Endodermal cell (in vitro differentiated cells): Measurements from ENCODE around the gene ARRDC5. TPM values are rescaled to one million over a fixed set of nuclear protein-coding genes. Genes with fewer than 3 reads are reported as not detected.
A peak's percentile ranks its signal among the peaks of the same experiment; 100 is the strongest.

Experiments used
- DNase-seq: peaks from one replicate; pipeline ENCODE4 v3.0.0-alpha.2; 2017
- H3K27ac ChIP-seq: 2 replicates; pipeline ENCODE4 v1.5.1; 2013; ENCODE audit warnings: mild to moderate bottlenecking, low read depth, low read length, moderate library complexity
- H3K27me3 ChIP-seq: 2 replicates; pipeline ENCODE4 v1.6.1; 2013; ENCODE audit warnings: mild to moderate bottlenecking, low read length, moderate library complexity; ENCODE audit not compliant: insufficient read depth, control insufficient read depth, poor library complexity, severe bottlenecking
- H3K36me3 ChIP-seq: 2 replicates; pipeline ENCODE4 v1.7.0; 2013; ENCODE audit warnings: mild to moderate bottlenecking, low read length, moderate library complexity; ENCODE audit not compliant: control insufficient read depth, insufficient read depth
- H3K4me1 ChIP-seq: one replicate; pipeline ENCODE4 v1.7.0; 2013; ENCODE audit warnings: low read length; ENCODE audit not compliant: control insufficient read depth, insufficient read depth
- H3K4me3 ChIP-seq: 2 replicates; pipeline ENCODE4 v1.5.1; 2013; ENCODE audit warnings: mild to moderate bottlenecking, low read length, moderate library complexity
- H3K9ac ChIP-seq: 2 replicates; pipeline ENCODE4 v1.6.1; 2013; ENCODE audit warnings: mild to moderate bottlenecking, low read length, moderate library complexity; ENCODE audit not compliant: poor library complexity, severe bottlenecking; ENCODE audit errors: extremely low read depth
- H3K9me3 ChIP-seq: 2 replicates; pipeline ENCODE4 v1.6.1; 2013; ENCODE audit warnings: mild to moderate bottlenecking, low read length, moderate library complexity; ENCODE audit not compliant: control insufficient read depth
- H3K27ac Mint-ChIP-seq: 2 replicates; pipeline ENCODE4 v1.8.0; 2020; ENCODE audit warnings: mixed read lengths
- H3K27me3 Mint-ChIP-seq: 2 replicates; pipeline ENCODE4 v1.8.0; 2021; ENCODE audit warnings: mild to moderate bottlenecking, mixed read lengths; ENCODE audit not compliant: insufficient read depth
- H3K36me3 Mint-ChIP-seq: 2 replicates; pipeline ENCODE4 v1.8.0; 2020; ENCODE audit warnings: low read depth, mixed read lengths
- H3K4me1 Mint-ChIP-seq: 2 replicates; pipeline ENCODE4 v1.8.0; 2020; ENCODE audit warnings: mixed read lengths
- H3K4me3 Mint-ChIP-seq: 2 replicates; pipeline ENCODE4 v1.8.0; 2020; ENCODE audit warnings: mild to moderate bottlenecking, moderate library complexity, mixed read lengths
- H3K9me3 Mint-ChIP-seq: 2 replicates; pipeline ENCODE4 v1.8.0; 2020; ENCODE audit warnings: mild to moderate bottlenecking, mixed read lengths
- CTCF ChIP-seq: fragments of 200-600 bp; sonication (generic); conservative IDR thresholded peaks from 2 replicates; pipeline ENCODE4 v1.5.0; 2021; ENCODE audit warnings: antibody characterized with exemption, mild to moderate bottlenecking
- WGBS, 2 experiments: methylation state at CpG; one replicate each; pipeline versions ENCODE4 v1.1.5 to v1.1.7; 2013; ENCODE audit warnings: missing lambda C conversion rate in 2 of 2, mixed read lengths in 1 of 2; ENCODE audit not compliant: insufficient coverage in 1 of 2, insufficient read length in 1 of 2; 5-methylcytosine and 5-hydroxymethylcytosine counted together
- total RNA-seq, 2 donors: library from RNA; stranded (reverse); fragmentation: NEBNext Ultra II Directional in 1 of 2; extraction: Animal tissue kit (Norgen Biotek cat#: 25700) in 1 of 2; gene quantifications; 2 replicates in 1 of 2; 3 replicates in 1 of 2; pipeline ENCODE4 v1.2.1, GENCODE V29; 2021

The ARRDC5 gene
- total RNA-seq, 2 donors from 2014 or later = not detected

- Mint-ChIP-seq H3K27ac (no peak overlapping the region), H3K9me3 (no peaks in the 10 kb centered on the region), H3K36me3 (peaks cover 6% of the 10 kb centered on the region), H3K27me3 (no peaks in the 10 kb centered on the region), H3K4me3 (peak overlapping the region; percentile 78), H3K4me1 (peaks cover 5% of the 10 kb centered on the region)
- Histone ChIP-seq H3K4me3 (no peak overlapping the region), H3K27me3 (no peaks in the 10 kb centered on the region), H3K36me3 (peaks cover 8% of the 10 kb centered on the region), H3K27ac (no peak overlapping the region), H3K9ac (no peak overlapping the region), H3K9me3 (no peaks in the 10 kb centered on the region), H3K4me1 (no peaks in the 10 kb centered on the region)
- no peak for TF ChIP-seq CTCF
- 94 to 99% methylated on average over 8 to 10 of the region's 10 CpGs for WGBS, 2 experiments
- no peak for DNase-seq
Observed at GRCh38 chr19:4868286-4868834, 34.3 kb downstream of the ARRDC5 start.

- peak; percentile 99 for DNase-seq
- peak within 1 kb of the TSS; percentile 86 for H3K9ac ChIP-seq
- Mint-ChIP-seq H3K9me3 (no peaks in the 10 kb centered on the region), H3K4me1 (peaks cover 5% of the 10 kb centered on the region), H3K36me3 (peaks cover 9% of the 10 kb centered on the region), H3K27me3 (no peaks in the 10 kb centered on the region), H3K27ac (peak within 1 kb of the TSS; percentile 79), H3K4me3 (peak within 1 kb of the TSS; percentile 78)
- H3K9me3 ChIP-seq = no peaks in the 10 kb centered on the region
- TF ChIP-seq CTCF = no peak
- H3K4me1 ChIP-seq = no peaks in the 10 kb centered on the region
- WGBS, 2 experiments = 12 to 40% methylated on average over 8 to 46 of the region's 46 CpGs
- H3K36me3 ChIP-seq = peaks cover 8% of the 10 kb centered on the region
- H3K27ac ChIP-seq = no peak within 1 kb of the TSS
- no peaks in the 10 kb centered on the region for H3K27me3 ChIP-seq
- H3K4me3 ChIP-seq = peak within 1 kb of the TSS; percentile 94
Observed at GRCh38 chr19:4867534-4868285, 35.0 kb downstream of the ARRDC5 start, which contains the start of gene PLIN3. Gene PLIN3 (minus strand): TSS chr19:4867667. CDS start chr19:4861394, 6,273 bp downstream.

GRCh38 chr19:4866595-4867424, 35.9 kb downstream of the ARRDC5 start:
- 15 to 32% methylated on average over 7 to 22 of the region's 22 CpGs for WGBS, 2 experiments
- Mint-ChIP-seq H3K4me1 (peaks cover 5% of the 10 kb centered on the region), H3K4me3 (peak overlapping the region; percentile 78), H3K9me3 (no peaks in the 10 kb centered on the region), H3K36me3 (peaks cover 16% of the 10 kb centered on the region), H3K27ac (peak overlapping the region; percentile 79), H3K27me3 (no peaks in the 10 kb centered on the region)
- H3K9ac ChIP-seq = peak overlapping the region; percentile 86
- no peak overlapping the region for H3K27ac ChIP-seq
- no peaks in the 10 kb centered on the region for H3K4me1 ChIP-seq
- peak; percentile 11 for TF ChIP-seq CTCF
- H3K36me3 ChIP-seq = peaks cover 13% of the 10 kb centered on the region
- no peaks in the 10 kb centered on the region for H3K27me3 ChIP-seq
- H3K4me3 ChIP-seq = peak overlapping the region; percentile 94
- no peaks in the 10 kb centered on the region for H3K9me3 ChIP-seq
- DNase-seq = peak; percentile 87
